NB4 (cell line): ENCODE data around the gene KLHL22.

Source experiments
- POLR2A ChIP-seq: IDR thresholded peaks from 2 replicates; pipeline ENCODE4 v1.6.1; 2011; ENCODE audit warnings: mild to moderate bottlenecking; ENCODE audit not compliant: insufficient read length; ENCODE audit errors: extremely low read depth
- TF ChIP-seq, protein P1 (sequence below): IDR thresholded peaks from one replicate; pipeline ENCODE4 v1.5.1; 2012; ENCODE audit warnings: low read depth, low read length

DNA sequence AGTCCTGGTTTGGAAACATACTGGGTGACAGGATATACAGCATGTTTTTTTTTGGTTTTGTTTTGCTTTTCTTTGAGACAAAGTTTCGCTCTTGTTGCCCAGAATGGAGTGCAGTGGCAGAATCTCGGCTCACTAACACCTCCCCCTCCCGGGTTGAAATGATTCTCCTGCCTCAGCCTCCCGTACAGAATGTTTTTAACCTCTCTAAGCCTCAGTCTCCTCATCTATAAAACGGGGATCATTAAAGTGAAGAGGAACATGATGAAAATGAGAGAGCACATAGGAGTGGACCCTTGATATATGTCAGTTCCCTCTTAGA lies 29.9 kb downstream of the KLHL22 start:
- no peak for TF ChIP-seq POLR2A
- TF ChIP-seq, protein P1, sequence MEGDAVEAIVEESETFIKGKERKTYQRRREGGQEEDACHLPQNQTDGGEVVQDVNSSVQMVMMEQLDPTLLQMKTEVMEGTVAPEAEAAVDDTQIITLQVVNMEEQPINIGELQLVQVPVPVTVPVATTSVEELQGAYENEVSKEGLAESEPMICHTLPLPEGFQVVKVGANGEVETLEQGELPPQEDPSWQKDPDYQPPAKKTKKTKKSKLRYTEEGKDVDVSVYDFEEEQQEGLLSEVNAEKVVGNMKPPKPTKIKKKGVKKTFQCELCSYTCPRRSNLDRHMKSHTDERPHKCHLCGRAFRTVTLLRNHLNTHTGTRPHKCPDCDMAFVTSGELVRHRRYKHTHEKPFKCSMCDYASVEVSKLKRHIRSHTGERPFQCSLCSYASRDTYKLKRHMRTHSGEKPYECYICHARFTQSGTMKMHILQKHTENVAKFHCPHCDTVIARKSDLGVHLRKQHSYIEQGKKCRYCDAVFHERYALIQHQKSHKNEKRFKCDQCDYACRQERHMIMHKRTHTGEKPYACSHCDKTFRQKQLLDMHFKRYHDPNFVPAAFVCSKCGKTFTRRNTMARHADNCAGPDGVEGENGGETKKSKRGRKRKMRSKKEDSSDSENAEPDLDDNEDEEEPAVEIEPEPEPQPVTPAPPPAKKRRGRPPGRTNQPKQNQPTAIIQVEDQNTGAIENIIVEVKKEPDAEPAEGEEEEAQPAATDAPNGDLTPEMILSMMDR: no peak
